Activated CD8-positive, alpha-beta memory T cell treated with anti-CD3 and anti-CD28 coated beads for 1 hour (primary cell): Measurements from ENCODE around the gene TSPYL1.
"Not testable (repeated sequence)": the region's sequence is repeated elsewhere in the genome, so short reads cannot be mapped to it uniquely, and the experiment has no call there.

Experiments
- DNase-seq, 2 donors: peaks; one replicate each; pipeline ENCODE4 v3.0.0-alpha.2; 2020; ENCODE audit warnings: low read depth in 1 of 2; ENCODE audit errors: extremely low read depth in 1 of 2

The TSPYL1 gene

DNA sequence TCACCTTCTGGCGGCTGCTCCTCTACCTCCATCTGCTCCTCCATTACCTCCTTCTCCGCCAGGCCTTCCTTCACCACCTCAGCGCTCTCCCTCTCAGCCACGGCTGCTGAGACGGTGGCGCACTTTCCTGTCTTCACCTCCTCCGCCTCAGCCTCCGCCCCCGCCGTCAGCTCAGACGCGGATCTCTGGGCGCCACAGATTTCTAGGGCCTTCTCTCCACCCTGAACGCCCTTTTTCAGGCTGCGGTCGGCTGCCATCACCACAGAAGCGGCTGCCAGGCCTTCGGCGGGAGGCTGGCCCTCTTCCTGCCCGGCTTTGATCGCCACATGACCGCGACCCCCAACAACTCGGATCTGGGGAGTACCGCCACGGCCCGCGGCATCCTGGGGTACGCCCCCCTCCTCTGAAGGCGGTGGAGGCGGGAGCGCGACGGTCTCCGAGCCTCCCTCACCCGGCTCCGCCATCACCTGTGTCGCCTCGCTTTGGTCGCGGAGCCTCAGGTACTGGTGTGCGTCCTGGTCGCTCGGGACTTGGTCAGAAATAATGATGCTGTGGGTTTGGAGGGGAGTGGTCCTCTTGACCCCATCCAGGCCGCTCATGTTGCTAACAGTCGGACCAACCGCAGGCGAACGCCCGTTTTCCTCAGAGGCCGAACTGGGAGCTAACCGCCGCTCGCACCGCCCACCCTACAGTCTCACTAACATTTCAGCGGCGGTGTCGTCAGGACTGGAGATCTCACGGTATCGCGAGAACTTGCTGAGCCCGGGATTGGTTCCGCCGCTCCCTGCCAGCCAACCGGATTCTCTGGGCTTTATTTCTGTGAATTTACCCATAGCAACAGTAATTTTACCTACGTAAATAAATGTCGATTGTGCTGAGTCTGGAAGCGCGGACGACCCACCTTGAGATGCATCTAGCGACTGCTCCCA is at the start of gene TSPYL1:
TSS of gene TSPYL1 (minus strand) at position 699 of the 929 bp plus-strand sequence. CDS start at position 599, 100 bp downstream.
- DNase-seq = peak; percentile 87 to 90

- no peak for DNase-seq
These were observed 49.4 kb upstream of the TSPYL1 start for GRCh38 chr6:116329156-116329555.

GRCh38 chr6:116328528-116328903 is 48.8 kb upstream of the TSPYL1 start:
- DNase-seq = no peak

DNA sequence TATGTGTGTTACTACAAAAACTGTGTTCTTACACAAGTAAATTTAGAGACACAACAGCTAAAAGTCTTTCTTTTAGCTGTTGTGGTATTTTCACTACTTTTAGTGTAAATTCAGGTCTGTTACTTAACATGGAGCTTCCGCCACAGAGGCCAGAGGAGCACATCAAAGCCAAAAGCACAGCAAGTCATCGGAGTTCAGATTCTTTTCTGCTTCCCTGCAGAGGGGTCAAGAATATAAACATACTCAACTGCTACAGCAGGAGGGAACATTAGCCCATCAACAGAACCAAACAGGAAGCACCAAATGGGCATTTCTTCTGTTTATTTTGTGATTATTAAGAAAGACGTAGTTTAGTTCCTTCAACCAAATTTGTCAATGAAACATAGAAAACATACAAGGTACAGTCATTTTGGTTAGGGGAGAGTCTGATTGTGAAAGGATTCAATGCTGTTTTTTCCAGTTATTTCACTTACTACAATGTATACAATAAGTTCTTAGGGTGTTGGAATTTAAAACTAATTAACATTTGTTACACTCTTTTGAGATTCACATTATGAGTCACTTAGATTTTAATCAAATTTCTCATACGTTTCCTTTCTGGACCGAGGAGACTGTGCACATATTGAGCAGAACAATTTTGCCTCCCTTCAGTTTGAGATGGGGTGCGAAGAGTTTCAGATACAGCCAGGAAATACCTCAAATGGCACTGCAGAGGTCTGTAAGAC is 48.2 kb upstream of the TSPYL1 start:
- no peak for DNase-seq

GRCh38 chr6:116326996-116327395 is 47.3 kb upstream of the TSPYL1 start:
- DNase-seq = no peak

- DNase-seq = no peak
These were observed 46.5 kb upstream of the TSPYL1 start for GRCh38 chr6:116326181-116326671.

DNA sequence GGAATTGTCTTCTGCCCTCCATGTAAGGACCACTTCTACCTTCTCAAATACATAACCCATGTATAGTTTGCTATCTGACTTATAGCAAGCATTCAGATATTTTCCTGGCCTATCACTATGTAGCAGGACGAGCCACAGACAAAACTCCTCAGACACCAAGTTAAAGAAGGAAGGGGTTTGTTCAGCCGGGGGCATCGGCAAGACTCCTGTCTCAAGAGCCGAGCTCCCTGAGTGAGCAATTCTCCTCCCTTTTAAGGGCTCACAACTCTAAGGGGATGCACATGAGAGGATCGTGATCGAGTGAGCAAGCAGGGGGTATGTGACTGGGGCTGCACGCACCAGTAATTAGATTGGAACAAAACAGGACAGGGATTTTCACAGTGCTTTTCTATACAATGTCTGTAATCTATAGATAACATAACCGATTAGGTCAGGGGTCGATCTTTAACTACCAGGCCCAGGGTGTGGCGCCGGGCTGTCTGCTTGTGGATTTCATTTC is 46.0 kb upstream of the TSPYL1 start:
- DNase-seq = not testable (repeated sequence)

GRCh38 chr6:116323863-116324262 is 44.1 kb upstream of the TSPYL1 start:
- DNase-seq = no peak

DNA sequence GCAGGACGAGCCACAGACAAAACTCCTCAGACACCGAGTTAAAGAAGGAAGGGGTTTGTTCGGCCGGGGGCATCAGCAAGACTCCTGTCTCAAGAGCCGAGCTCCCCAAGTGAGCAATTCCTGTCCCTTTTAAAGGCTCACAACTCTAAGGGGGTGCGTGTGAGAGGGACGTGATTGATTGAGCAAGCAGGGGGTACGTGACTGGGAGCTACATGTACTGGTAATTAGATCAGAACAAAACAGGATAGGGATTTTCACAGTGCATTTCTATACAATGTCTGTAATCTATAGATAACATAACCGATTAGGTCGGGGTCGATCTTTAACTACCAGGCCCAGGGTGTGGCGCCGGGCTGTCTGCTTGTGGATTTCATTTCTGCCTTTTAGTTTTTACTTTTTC is 42.2 kb upstream of the TSPYL1 start:
- not testable (repeated sequence) for DNase-seq

DNA sequence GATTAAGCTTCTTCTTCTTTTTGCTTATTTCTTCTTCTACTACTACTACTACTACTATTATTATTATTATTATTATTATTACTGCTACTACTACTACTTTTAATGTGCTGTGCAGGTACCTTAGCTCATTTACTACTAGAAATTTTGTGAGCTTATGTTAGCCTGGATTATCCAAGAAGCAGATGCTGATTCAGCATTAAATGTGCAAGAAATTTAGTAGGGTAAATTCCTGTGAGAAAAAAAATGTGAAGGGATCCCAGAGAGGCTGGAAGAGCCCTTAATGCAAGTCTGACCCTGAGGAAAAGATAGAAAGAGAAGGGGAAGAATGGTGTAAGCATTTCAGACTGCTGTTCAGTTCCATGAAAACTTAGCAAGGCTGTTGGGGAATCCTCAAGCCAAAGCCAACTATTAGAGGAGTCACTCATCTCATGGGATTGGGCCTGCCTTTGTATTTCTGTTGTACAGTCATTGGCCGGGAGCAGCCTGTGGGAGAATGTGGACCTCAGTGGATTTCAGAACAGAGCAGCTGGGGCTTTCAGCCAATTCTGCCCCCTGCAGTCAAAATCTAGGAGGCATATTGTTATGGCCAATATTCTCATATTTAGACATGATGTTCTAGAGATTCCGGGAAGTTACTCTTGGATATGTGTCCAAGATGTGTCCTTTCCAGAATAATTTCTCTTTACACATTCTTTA is 37.2 kb upstream of the TSPYL1 start:
- DNase-seq = no peak

- DNase-seq = no peak
These were observed 35.1 kb upstream of the TSPYL1 start for GRCh38 chr6:116314878-116315277.

DNA sequence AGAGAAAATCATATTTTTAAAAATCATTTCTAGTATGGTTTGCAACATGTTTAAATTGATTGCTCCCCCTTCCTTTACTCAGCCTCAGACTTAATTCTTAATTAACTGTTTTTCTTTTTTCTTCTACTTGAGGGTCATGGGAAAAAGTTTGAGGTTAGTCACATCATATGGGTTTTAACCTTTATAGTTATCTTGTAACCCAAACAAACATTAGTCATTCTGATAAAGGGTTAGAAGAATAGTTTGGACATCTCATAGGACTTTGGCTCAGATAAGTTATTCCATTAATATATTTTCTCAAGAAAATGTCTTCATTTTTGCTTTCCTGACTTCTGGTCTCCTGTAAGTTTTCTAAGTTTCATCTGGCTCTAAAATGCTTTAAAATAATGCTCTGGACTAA is 34.5 kb upstream of the TSPYL1 start:
- no peak for DNase-seq

- no peak for DNase-seq
These were observed 33.5 kb upstream of the TSPYL1 start for GRCh38 chr6:116313101-116313776.

GRCh38 chr6:116309657-116310056 is 29.9 kb upstream of the TSPYL1 start:
- no peak for DNase-seq

- no peak for DNase-seq
These were observed 29.3 kb upstream of the TSPYL1 start for GRCh38 chr6:116309001-116309400.

- DNase-seq = no peak
These were observed 27.9 kb upstream of the TSPYL1 start for GRCh38 chr6:116307633-116308032.

GRCh38 chr6:116307001-116307400 is 27.3 kb upstream of the TSPYL1 start:
- DNase-seq = no peak

DNA sequence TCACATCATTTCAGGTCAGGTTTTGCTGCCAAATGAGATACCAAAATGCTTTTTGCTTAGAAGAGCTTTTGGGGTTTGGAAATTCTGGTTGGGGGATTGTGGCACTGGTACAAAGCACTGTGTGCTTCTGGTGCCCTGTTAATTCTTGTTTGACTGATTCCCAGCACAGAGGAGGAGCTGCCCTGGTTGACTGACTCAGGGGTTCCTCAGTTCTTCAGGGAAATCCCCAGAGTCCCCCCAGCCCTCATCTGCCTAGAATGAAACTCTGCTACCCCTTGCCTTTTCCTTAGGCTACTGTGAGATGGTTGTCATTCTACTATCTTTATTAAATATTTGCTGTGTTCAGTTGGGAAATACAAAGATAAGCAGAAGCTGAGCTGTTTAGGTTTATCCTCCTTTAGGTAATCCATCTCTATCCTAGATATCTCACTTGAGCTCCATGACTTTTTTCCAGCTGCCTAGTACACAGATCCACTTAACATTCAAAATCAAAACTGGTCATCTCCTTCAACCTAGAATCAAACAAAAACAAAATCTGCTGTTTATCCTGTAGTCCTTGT is 24.9 kb upstream of the TSPYL1 start:
- no peak for DNase-seq

DNA sequence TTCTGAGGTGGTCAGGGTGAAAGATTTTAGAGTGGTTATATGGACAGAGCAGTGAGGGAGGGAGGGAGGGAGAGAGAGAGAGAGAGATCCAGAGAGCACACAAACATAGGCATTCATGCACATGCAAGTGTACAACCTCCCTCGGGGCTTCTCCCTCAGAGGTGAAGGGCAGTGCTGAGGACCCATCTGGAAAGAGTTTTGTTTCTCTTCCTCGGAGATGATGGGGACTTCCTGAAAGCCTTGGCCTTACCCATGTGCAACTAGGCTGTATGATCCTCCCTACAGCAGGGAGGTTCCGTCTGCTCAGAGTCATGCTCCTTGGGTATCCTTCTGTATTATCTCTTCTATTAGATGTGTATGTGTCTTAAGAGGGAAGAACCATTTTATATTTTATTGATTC is 21.4 kb upstream of the TSPYL1 start:
- no peak for DNase-seq

GRCh38 chr6:116300566-116300965 is 20.8 kb upstream of the TSPYL1 start:
- DNase-seq = no peak
